GM18858 (cell line): ENCODE data around the gene UBE4A.
"Not testable (repeated sequence)": the region's sequence is repeated elsewhere in the genome, so short reads cannot be mapped to it uniquely, and the experiment has no call there.

ENCODE experiments used
- ATAC-seq: cut with Tn5 transposase; IDR thresholded peaks from one replicate; pipeline ENCODE4 v1.9.1; 2021; ENCODE audit not compliant: unreplicated experiment

Gene UBE4A

DNA sequence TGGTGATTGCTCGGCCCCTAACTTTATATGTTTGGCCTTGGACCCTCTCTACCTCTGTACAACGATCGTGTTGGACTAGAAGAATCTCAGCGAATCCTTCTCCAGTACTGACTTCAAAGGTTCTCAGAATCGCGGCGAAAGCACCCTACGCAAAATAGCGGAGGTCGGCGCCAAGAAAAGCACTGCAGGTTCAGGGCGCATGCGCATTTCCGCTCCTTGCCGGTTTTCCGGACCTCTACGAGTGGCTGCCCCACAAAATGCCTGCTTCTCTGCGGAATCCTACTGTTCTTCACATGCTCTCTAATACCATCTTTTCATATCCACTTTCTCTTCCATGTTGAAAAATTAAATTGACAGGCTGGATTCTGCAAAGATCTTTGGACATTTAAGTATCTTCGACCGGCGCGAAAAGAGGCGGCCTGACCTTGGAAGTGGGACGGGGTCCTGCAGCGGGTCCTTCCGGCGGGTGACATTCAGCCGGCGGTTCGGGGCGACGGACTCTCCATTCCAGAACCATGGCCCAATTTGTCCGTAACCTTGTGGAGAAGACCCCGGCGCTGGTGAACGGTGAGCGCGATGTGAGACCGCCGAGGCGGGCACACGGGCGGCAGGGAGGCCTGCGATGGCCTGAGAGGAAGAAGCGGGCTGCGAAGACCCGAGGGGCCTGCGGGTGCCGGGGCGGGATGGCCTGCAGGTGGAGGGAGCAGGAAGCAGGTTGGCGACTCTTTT, 41.9 kb downstream of the UBE4A start, which contains the start of gene ATP5MG:
Gene ATP5MG (plus strand): TSS at position 456 of the 729 bp plus-strand sequence. CDS start 60 bp downstream, at position 516.
- ATAC-seq: no peak

- no peak for ATAC-seq
Measured at GRCh38 chr11:118401880-118402590, 42.6 kb downstream of the UBE4A start.

DNA sequence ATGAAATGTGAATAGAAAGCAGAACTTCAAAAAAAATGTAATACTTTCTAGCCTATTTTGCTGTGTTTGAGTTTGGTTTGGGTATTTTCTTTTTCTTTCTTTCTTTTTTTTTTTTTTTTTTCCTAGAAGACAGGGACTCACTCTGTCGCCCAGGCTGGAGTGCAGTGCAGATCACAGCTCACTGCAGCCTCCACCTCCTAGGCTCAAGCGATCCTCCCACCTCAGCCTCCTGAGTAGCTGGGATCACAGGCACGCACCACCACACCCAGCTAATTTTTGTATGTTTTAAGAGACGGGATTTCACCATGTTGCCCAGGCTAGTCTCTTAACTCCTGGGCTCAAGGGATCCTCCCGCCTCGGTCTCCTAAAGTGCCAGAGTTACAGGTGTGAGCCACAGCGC, 43.2 kb downstream of the UBE4A start:
- not testable (repeated sequence) for ATAC-seq

- no peak for ATAC-seq
Measured at GRCh38 chr11:118406599-118407166, 47.3 kb downstream of the UBE4A start.

- ATAC-seq: no peak
Measured at GRCh38 chr11:118410055-118410745, 50.8 kb downstream of the UBE4A start.

- ATAC-seq: no peak
Measured at GRCh38 chr11:118411530-118411929, 52.1 kb downstream of the UBE4A start.

DNA sequence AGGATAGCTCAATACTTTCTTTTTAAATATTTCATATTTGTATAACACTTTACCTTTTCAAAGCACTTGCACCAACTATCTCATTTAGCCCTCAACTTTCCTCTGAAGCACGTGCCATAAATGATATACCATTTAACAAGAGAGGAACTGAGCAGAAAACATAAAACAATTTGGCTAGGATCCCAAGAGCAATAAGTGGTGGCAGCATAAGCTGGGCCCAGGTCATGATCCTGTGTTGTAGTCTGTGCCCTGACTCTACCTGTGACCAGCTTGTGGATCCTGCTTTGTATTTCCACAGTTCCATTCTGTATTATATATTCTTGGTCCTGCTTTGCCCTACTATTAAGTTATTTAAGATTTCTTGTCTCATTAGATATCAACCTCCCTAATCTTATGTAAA, 53.5 kb downstream of the UBE4A start:
- no peak for ATAC-seq

GRCh38 chr11:118415062-118415738, 55.8 kb downstream of the UBE4A start:
- no peak for ATAC-seq

GRCh38 chr11:118415739-118416068, 56.3 kb downstream of the UBE4A start:
- ATAC-seq: no peak

DNA sequence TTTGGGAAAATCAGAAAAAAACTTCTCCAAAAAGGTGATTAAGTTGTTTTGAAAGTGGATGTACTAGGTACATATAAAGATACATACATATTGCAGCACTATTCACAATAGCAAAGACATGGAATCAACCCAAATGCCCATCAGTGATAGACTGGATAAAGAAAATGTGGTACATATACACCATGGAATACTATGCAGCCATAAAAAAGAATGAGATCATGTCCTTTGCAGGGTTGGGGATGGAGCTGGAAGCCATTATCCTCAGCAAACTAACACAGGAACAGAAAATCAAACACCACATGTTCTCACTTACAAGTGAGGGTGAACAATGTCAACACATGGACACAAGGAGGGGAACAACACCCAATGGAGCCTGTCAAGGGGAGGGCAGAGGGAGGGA, 57.5 kb downstream of the UBE4A start:
- ATAC-seq: not testable (repeated sequence)

DNA sequence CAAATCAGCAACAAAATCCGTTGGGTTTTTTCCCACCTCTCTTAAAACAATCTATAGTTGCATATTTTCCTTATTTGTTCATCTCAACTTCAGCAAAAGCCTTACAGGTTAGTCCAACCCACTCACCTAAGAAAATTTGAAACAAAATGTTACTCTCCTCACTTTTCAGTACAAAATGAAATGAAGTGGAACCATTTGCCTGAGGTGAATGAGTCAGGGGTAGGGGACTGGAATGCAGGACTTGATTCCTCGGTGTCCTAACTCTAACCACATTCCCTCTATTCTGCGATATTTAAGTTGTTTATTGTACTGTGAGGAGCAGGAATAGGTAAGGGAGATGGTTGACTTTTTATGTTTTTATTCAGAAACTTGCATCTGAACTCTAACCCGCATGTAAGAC, 58.4 kb downstream of the UBE4A start:
- no peak for ATAC-seq

- no peak for ATAC-seq
Measured at GRCh38 chr11:118418766-118419165, 59.4 kb downstream of the UBE4A start.

DNA sequence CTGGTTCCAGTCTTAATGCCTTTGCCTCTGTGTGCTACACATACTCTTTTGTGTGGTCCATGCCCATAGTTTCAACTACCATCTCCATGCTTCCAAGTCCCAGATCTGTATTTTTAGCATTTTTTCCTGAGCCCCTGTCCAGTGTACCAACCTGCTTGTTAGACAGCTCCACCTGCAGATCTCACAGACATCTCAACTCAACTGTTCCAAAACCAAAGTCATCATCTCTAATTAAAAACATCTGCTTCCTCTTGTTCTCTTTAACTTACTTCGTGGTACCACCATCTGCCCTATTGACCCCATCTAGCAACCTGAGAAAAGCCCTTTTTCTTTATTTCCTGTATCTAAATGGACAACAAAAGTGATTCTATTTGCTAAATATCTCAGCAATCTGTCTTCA, 68.3 kb downstream of the UBE4A start:
- ATAC-seq: no peak

GRCh38 chr11:118430956-118431355, 71.6 kb downstream of the UBE4A start:
- ATAC-seq: no peak

DNA sequence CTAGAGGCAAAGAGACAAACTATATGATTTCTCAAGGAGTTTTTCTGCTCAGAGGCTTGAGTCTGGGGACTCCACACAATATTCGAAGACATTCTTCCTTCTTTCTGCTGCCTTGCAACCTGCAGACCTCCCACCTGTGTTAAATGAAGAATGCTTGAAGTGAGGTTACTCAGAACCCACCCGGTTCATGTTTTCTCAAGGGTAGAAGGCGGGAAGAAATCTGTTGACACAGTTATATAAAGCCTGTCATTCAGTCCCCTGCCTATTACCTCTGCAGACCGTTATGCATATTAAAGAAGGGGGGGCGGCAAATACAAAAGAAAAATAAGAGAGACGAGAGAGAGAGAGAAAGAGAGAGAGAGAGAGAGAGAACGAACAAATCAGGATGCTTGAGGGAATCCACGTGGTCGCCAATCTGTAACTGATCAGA, 74.7 kb downstream of the UBE4A start:
- ATAC-seq: no peak

- ATAC-seq: no peak
Measured at GRCh38 chr11:118434553-118435289, 75.3 kb downstream of the UBE4A start.

DNA sequence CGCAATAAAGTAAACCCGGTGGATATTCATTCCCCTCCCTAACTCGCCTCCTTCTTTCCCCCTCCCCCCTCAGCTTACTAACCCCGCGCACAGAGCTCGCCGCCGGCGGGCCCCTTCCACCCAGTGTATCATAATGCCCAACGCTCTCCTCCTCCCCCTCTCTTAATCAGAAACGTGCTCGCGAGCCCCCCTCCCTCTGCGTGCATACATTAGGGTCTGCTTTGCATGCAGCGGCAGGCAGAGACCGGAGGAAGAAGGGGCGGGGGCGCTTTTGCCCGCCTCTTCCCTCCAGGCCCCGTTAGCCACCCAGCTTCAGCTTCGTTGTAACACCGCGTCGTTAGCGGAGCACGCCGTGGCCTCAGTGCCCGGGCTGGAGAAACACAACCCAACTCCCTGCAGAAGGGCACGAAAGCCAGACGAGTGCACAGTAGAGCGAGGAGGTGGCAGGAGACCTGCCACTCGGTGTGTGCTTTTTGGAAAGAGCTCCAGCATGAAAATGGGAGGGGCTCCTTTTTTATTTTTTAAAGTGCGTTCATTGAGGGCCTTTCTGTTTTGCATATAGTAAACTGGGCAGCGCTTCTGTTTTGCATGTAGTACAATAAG, 76.0 kb downstream of the UBE4A start:
- ATAC-seq: no peak

GRCh38 chr11:118435893-118436624, 76.7 kb downstream of the UBE4A start, which contains the start of gene KMT2A:
TSS of gene KMT2A (plus strand) at chr11:118436492. CDS start at chr11:118436513, 21 bp downstream.
- ATAC-seq: no peak

DNA sequence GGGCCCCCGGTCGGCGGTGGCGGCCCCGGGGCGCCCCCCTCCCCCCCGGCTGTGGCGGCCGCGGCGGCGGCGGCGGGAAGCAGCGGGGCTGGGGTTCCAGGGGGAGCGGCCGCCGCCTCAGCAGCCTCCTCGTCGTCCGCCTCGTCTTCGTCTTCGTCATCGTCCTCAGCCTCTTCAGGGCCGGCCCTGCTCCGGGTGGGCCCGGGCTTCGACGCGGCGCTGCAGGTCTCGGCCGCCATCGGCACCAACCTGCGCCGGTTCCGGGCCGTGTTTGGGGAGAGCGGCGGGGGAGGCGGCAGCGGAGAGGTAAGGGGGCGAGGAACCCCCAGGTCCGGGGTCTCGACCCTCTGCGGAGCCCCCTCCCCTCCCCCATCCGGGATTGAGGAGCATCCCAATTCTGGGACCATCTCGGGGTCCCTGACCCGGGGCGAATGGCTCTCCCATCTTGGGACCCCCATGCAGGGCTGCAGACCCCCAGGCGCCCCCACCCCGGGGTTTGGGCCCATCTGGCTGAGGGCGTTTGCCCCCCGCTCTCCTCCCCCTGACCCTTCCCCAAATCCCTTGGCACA, 77.3 kb downstream of the UBE4A start:
- ATAC-seq: no peak
